ENCODE results near the gene KRT25.

GRCh38 chr17:40794466-40794865, 39.3 kb upstream of the KRT25 start:
- TF ChIP-seq ZNF207 (IDR thresholded peaks at IDR 0.05; ENCODE audit: borderline replicate concordance) (no peak), HNRNPLL (IDR thresholded peaks at IDR 0.05; ENCODE audit: low read depth, low read length, poor library complexity, severe bottlenecking) (no peak), GPN1 (CRISPR knock-in tag; IDR thresholded peaks at IDR 0.05; ENCODE audit: borderline replicate concordance) (no peak), DZIP1 (CRISPR knock-in tag; IDR thresholded peaks at IDR 0.05) (no peak), PATZ1 (CRISPR knock-in tag; IDR thresholded peaks at IDR 0.05) (no peak), KDM5A (IDR thresholded peaks at IDR 0.05; ENCODE audit: borderline replicate concordance, low read length) (no peak)

Measured in HepG2 (cell line).